Adrenal gland (tissue), 19 donors: ENCODE data around the gene RNF43. TPM values are rescaled to one million over a fixed set of nuclear protein-coding genes. Genes with fewer than 3 reads are reported as not detected.

Experiments used
- DNase-seq, 7 donors: peaks; one replicate each; pipeline ENCODE4 v3.0.0-alpha.2; 2019 to 2020
- H3K27ac ChIP-seq, 5 donors: fragments of 200-600 bp; sonication (generic) in 4 of 5; 1 replicate in 3 of 5; 2 replicates in 2 of 5; pipeline versions ENCODE4 v1.5.1 to v1.8.0; 2016 to 2020; ENCODE audit warnings: mild to moderate bottlenecking in 1 of 5
- H3K27me3 ChIP-seq: fragments of 200-600 bp; 2 replicates; pipeline ENCODE4 v1.8.0; 2021
- H3K36me3 ChIP-seq, 2 donors: fragments of 200-600 bp; replicated peaks in 1 of 2; 1 replicate in 1 of 2; 2 replicates in 1 of 2; pipeline versions ENCODE4 v1.5.1 to v1.8.0; 2018 to 2022
- H3K4me1 ChIP-seq, 2 donors: fragments of 200-600 bp; replicated peaks in 1 of 2; 1 replicate in 1 of 2; 2 replicates in 1 of 2; pipeline versions ENCODE4 v1.5.1 to v1.8.0; 2018 to 2021
- H3K4me3 ChIP-seq, 4 donors: fragments of 200-600 bp; sonication (generic) in 3 of 4; one replicate each; pipeline ENCODE4 v1.5.1; 2016 to 2018
- H3K9me3 ChIP-seq, 3 donors: fragments of 200-600 bp; sonication (generic) in 1 of 3; replicated peaks in 1 of 3; 1 replicate in 2 of 3; 2 replicates in 1 of 3; pipeline versions ENCODE4 v1.5.1 to v1.8.0; 2016 to 2021
- CTCF ChIP-seq, 6 experiments: fragments of 450-650 bp in 4 of 6; fragments of 200-600 bp in 2 of 6; sonication (generic) in 1 of 6; IDR thresholded peaks; 1 replicate in 5 of 6; 2 replicates in 1 of 6; pipeline versions ENCODE4 v1.5.1 to v1.8.0; 2016 to 2021; ENCODE audit warnings: antibody characterized with exemption in 6 of 6, mild to moderate bottlenecking in 2 of 6, moderate library complexity in 1 of 6
- POLR2A ChIP-seq, 2 donors: fragments of 450-650 bp; IDR thresholded peaks; one replicate each; pipeline ENCODE4 v1.6.1; 2017; ENCODE audit warnings: antibody characterized with exemption in 2 of 2, mild to moderate bottlenecking in 2 of 2, moderate library complexity in 1 of 2
- WGBS, 4 donors: extraction: QIAGEN DNeasy Blood & Tissue Kit in 2 of 4; methylation state at CpG; one replicate each; pipeline versions ENCODE4 v1.1.5 to v1.1.7; 2013 to 2017; 5-methylcytosine and 5-hydroxymethylcytosine counted together
- intact Hi-C, 2 donors: fragments of 100-400 bp; cut with DNase I; formaldehyde crosslinking; loops; one replicate each; pipeline versions ENCODE4 v1.14.1 to v1.15.0; 2022 to 2023
- long read RNA-seq, 10 donors: library from polyadenylated mRNA in 3 of 10; unstranded in 2 of 10; stranded (forward) in 1 of 10; transcript quantifications; one replicate each; pipeline ENCODE4 v2.0.0 and lab custom pipeline, GENCODE V29; 2021 to 2026
- polyA plus RNA-seq, 3 donors: library from polyadenylated mRNA; stranded (reverse); fragments of 200-250 nt in 2 of 3; fragments of 350-450 nt in 1 of 3; fragmentation: Illumina TruSeq in 1 of 3; extraction: RNeasy Lipid Tissue Mini Kit (QIAGEN cat#74804) in 1 of 3; gene quantifications; one replicate each; pipeline ENCODE4 v1.2.3, GENCODE V29; 2013 to 2014
- total RNA-seq, 9 donors: library from RNA; depleted of rRNA in 4 of 9; stranded (reverse); fragments of >200 nt in 4 of 9; fragments of 120-200 nt in 1 of 9; fragmentation: NEBNext Ultra II Directional in 1 of 9; extraction: Animal tissue kit (Norgen Biotek cat#: 25700) in 1 of 9; gene quantifications; one replicate each; pipeline versions ENCODE4 v1.1.0 to v1.2.4, GENCODE V29; 2013 to 2023
- donor health status: healthy with polysubstance abuse.
- donor health status: Bipolar disorder and iron deficiency.
- donor health status: DM: yes; HTN: yes; CAD: no.
- donor health status: DM: no; HTN: no; CAD: no.
- donor health status: DM: no; HTN: no; CAD: no.
- donor health status: DM: yes; HTN: yes; CAD: no.

Gene RNF43
- total RNA-seq, result 10 to 100 TPM; 10.5 to 30.8 (median 17.8) TPM
- polyA plus RNA-seq, result 1 to 10 TPM; 5.9 to 9.8 (median 7.5) TPM
- long read RNA-seq, donor 1, result 0 reads
- long read RNA-seq, donor 2, result 0 reads
- long read RNA-seq, donor 3, result 0 reads
- long read RNA-seq, donor 4, full-length matches to known transcripts, result 1 of 4 reads
- long read RNA-seq, donor 4, partial matches to known transcripts, result 1 of 4 reads
- long read RNA-seq, donor 4, other reads (novel, unspliced or antisense), result 2 of 4 reads
- long read RNA-seq, donor 5, full-length matches to known transcripts, result 1 of 14 reads
- long read RNA-seq, donor 5, partial matches to known transcripts, result 10 of 14 reads
- long read RNA-seq, donor 5, other reads (novel, unspliced or antisense), result 3 of 14 reads
- long read RNA-seq, donor 6, full-length matches to known transcripts, result 1 of 4 reads
- long read RNA-seq, donor 6, partial matches to known transcripts, result 1 of 4 reads
- long read RNA-seq, donor 6, other reads (novel, unspliced or antisense), result 2 of 4 reads
- long read RNA-seq, donor 7, full-length matches to known transcripts, result 1 of 1 reads
- long read RNA-seq, donor 7, partial matches to known transcripts, result 0 of 1 reads
- long read RNA-seq, donor 7, other reads (novel, unspliced or antisense), result 0 of 1 reads
- long read RNA-seq, donor 8, result 0 reads
- long read RNA-seq, donor 9, result 0 reads
- long read RNA-seq, donor 10, full-length matches to known transcripts, result 1 of 1 reads
- long read RNA-seq, donor 10, partial matches to known transcripts, result 0 of 1 reads
- long read RNA-seq, donor 10, other reads (novel, unspliced or antisense), result 0 of 1 reads

- Histone ChIP-seq H3K27me3 (no peaks in the 10 kb centered on the region), H3K27ac (peak within 1 kb of the TSS in 4 of 5 donors; percentile 76 to 88 (median 83)), H3K4me3 (peak within 1 kb of the TSS in 2 of 4 donors; percentile 22 to 56), H3K36me3 (no peaks in the 10 kb centered on the region), H3K4me1 (peaks cover 9 to 10% of the 10 kb centered on the region in 2 donors), H3K9me3 (no peaks in the 10 kb centered on the region)
- intact Hi-C loops, result loop anchor here in 1 of 2 donors (5.0 kb wide), 1 partner anchor 60 kb away; no protein-coding TSS in a partner anchor
- TF ChIP-seq CTCF (IDR thresholded peaks at IDR 0.05) (peak; percentile 57 to 98 (median 90)), POLR2A (IDR thresholded peaks at IDR 0.05) (peak; percentile 73 to 99)
- DNase-seq, result peak; percentile 96 to 99 (median 99)
- WGBS, 4 donors, result 1 to 7% (median 3%) methylated on average over 8 of the region's 8 CpGs
Observed at GRCh38 chr17:58417300-58418092, at the start of gene RNF43. Gene RNF43, minus strand, starts transcription at chr17:58417534. Its CDS starts 1,957 bp downstream, at chr17:58415577.

DNA sequence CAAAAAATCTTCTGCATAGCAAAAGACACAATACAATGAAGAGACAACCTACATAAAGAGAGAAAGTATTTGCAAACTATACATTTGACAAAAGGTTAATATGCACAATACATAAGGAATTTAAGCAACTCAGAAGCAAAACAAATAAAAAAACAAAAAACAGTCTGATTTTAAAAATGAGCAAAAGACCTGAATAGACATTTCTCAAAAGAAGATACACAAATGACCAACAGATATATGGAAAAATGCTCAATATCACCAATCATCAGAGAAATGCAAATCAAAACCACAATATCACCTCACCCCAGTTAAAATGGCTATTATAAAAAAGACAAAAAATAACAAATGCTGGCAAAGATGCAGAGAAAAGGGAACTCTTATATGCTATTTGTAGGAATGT, 38.2 kb upstream of the RNF43 start:
- H3K4me3 ChIP-seq, result no peak overlapping the region
- no peaks in the 10 kb centered on the region for H3K36me3 ChIP-seq
- no peaks in the 10 kb centered on the region for H3K27me3 ChIP-seq
- DNase-seq, result no peak
- intact Hi-C loops, result no loop called here
- TF ChIP-seq POLR2A (IDR thresholded peaks at IDR 0.05) (no peak), CTCF (IDR thresholded peaks at IDR 0.05) (no peak)
- H3K9me3 ChIP-seq, result no peaks in the 10 kb centered on the region
- no peaks in the 10 kb centered on the region for H3K4me1 ChIP-seq
- no peak overlapping the region for H3K27ac ChIP-seq

GRCh38 chr17:58452738-58453137, 35.4 kb upstream of the RNF43 start:
- no peak overlapping the region for H3K4me3 ChIP-seq
- DNase-seq, result no peak
- H3K27ac ChIP-seq, result no peak overlapping the region
- H3K27me3 ChIP-seq, result no peaks in the 10 kb centered on the region
- no peaks in the 10 kb centered on the region for H3K4me1 ChIP-seq
- intact Hi-C loops, result no loop called here
- no peaks in the 10 kb centered on the region for H3K9me3 ChIP-seq
- H3K36me3 ChIP-seq, result no peaks in the 10 kb centered on the region
- WGBS, 4 donors, result 93 to 100% (median 99%) methylated on average over 1 of the region's 1 CpG
- TF ChIP-seq POLR2A (IDR thresholded peaks at IDR 0.05) (no peak), CTCF (IDR thresholded peaks at IDR 0.05) (no peak)
